Endodermal cell (in vitro differentiated cells): ENCODE measurements around the gene WBP1L. TPM values are rescaled to one million over a fixed set of nuclear protein-coding genes. Genes with fewer than 3 reads are reported as not detected.

Source experiments
- DNase-seq: peaks from one replicate; pipeline ENCODE4 v3.0.0-alpha.2; 2017
- H3K27ac ChIP-seq: 2 replicates; pipeline ENCODE4 v1.5.1; 2013; ENCODE audit warnings: mild to moderate bottlenecking, low read depth, low read length, moderate library complexity
- H3K27me3 ChIP-seq: 2 replicates; pipeline ENCODE4 v1.6.1; 2013; ENCODE audit warnings: mild to moderate bottlenecking, low read length, moderate library complexity; ENCODE audit not compliant: insufficient read depth, control insufficient read depth, poor library complexity, severe bottlenecking
- H3K36me3 ChIP-seq: 2 replicates; pipeline ENCODE4 v1.7.0; 2013; ENCODE audit warnings: mild to moderate bottlenecking, low read length, moderate library complexity; ENCODE audit not compliant: control insufficient read depth, insufficient read depth
- H3K4me1 ChIP-seq: one replicate; pipeline ENCODE4 v1.7.0; 2013; ENCODE audit warnings: low read length; ENCODE audit not compliant: control insufficient read depth, insufficient read depth
- H3K4me3 ChIP-seq: 2 replicates; pipeline ENCODE4 v1.5.1; 2013; ENCODE audit warnings: mild to moderate bottlenecking, low read length, moderate library complexity
- H3K9ac ChIP-seq: 2 replicates; pipeline ENCODE4 v1.6.1; 2013; ENCODE audit warnings: mild to moderate bottlenecking, low read length, moderate library complexity; ENCODE audit not compliant: poor library complexity, severe bottlenecking; ENCODE audit errors: extremely low read depth
- H3K9me3 ChIP-seq: 2 replicates; pipeline ENCODE4 v1.6.1; 2013; ENCODE audit warnings: mild to moderate bottlenecking, low read length, moderate library complexity; ENCODE audit not compliant: control insufficient read depth
- H3K27ac Mint-ChIP-seq: 2 replicates; pipeline ENCODE4 v1.8.0; 2020; ENCODE audit warnings: mixed read lengths
- H3K27me3 Mint-ChIP-seq: 2 replicates; pipeline ENCODE4 v1.8.0; 2021; ENCODE audit warnings: mild to moderate bottlenecking, mixed read lengths; ENCODE audit not compliant: insufficient read depth
- H3K36me3 Mint-ChIP-seq: 2 replicates; pipeline ENCODE4 v1.8.0; 2020; ENCODE audit warnings: low read depth, mixed read lengths
- H3K4me1 Mint-ChIP-seq: 2 replicates; pipeline ENCODE4 v1.8.0; 2020; ENCODE audit warnings: mixed read lengths
- H3K4me3 Mint-ChIP-seq: 2 replicates; pipeline ENCODE4 v1.8.0; 2020; ENCODE audit warnings: mild to moderate bottlenecking, moderate library complexity, mixed read lengths
- H3K9me3 Mint-ChIP-seq: 2 replicates; pipeline ENCODE4 v1.8.0; 2020; ENCODE audit warnings: mild to moderate bottlenecking, mixed read lengths
- CTCF ChIP-seq: fragments of 200-600 bp; sonication (generic); conservative IDR thresholded peaks from 2 replicates; pipeline ENCODE4 v1.5.0; 2021; ENCODE audit warnings: antibody characterized with exemption, mild to moderate bottlenecking
- WGBS, 2 experiments: methylation state at CpG; one replicate each; pipeline versions ENCODE4 v1.1.5 to v1.1.7; 2013; ENCODE audit warnings: missing lambda C conversion rate in 2 of 2, mixed read lengths in 1 of 2; ENCODE audit not compliant: insufficient coverage in 1 of 2, insufficient read length in 1 of 2; 5-methylcytosine and 5-hydroxymethylcytosine counted together
- total RNA-seq, 2 donors: library from RNA; stranded (reverse); fragmentation: NEBNext Ultra II Directional in 1 of 2; extraction: Animal tissue kit (Norgen Biotek cat#: 25700) in 1 of 2; gene quantifications; 2 replicates in 1 of 2; 3 replicates in 1 of 2; pipeline ENCODE4 v1.2.1, GENCODE V29; 2021

The WBP1L gene
- total RNA-seq, 2 donors from 2014 or later: 23.5 to 25.8 TPM

- DNase-seq: peak; percentile 84
- H3K27me3 Mint-ChIP-seq: no peaks in the 10 kb centered on the region
- H3K9me3 Mint-ChIP-seq: peaks cover 4% of the 10 kb centered on the region
- Histone ChIP-seq H3K9ac (no peak overlapping the region), H3K27me3 (no peaks in the 10 kb centered on the region), H3K9me3 (peaks cover 11% of the 10 kb centered on the region), H3K4me1 (no peaks in the 10 kb centered on the region), H3K4me3 (no peak overlapping the region), H3K27ac (no peak overlapping the region), H3K36me3 (peaks cover 12% of the 10 kb centered on the region)
- H3K27ac Mint-ChIP-seq: peak overlapping the region; percentile 94
- TF ChIP-seq CTCF: no peak
- 74 to 77% methylated on average over 6 of the region's 6 CpGs for WGBS, 2 experiments
- peaks cover 40% of the 10 kb centered on the region for H3K4me1 Mint-ChIP-seq
- H3K4me3 Mint-ChIP-seq: no peak overlapping the region
- H3K36me3 Mint-ChIP-seq: peaks cover 25% of the 10 kb centered on the region
Observed at GRCh38 chr10:102802920-102803534, 59.3 kb downstream of the WBP1L start.

- H3K27ac Mint-ChIP-seq: no peak overlapping the region
- Histone ChIP-seq H3K4me3 (no peak overlapping the region), H3K9me3 (peaks cover 11% of the 10 kb centered on the region), H3K27ac (no peak overlapping the region), H3K4me1 (no peaks in the 10 kb centered on the region), H3K36me3 (peaks cover 6% of the 10 kb centered on the region), H3K27me3 (no peaks in the 10 kb centered on the region), H3K9ac (no peak overlapping the region)
- H3K4me3 Mint-ChIP-seq: no peak overlapping the region
- DNase-seq: no peak
- no peaks in the 10 kb centered on the region for H3K27me3 Mint-ChIP-seq
- TF ChIP-seq CTCF: no peak
- H3K4me1 Mint-ChIP-seq: peaks cover 44% of the 10 kb centered on the region
- H3K36me3 Mint-ChIP-seq: peaks cover 23% of the 10 kb centered on the region
- WGBS, 2 experiments: 89 to 100% methylated on average over 1 to 2 of the region's 2 CpGs
- peaks cover 4% of the 10 kb centered on the region for H3K9me3 Mint-ChIP-seq
Observed at GRCh38 chr10:102804382-102805055, 60.8 kb downstream of the WBP1L start.

- WGBS, 2 experiments: 90 to 93% methylated on average over 3 to 4 of the region's 4 CpGs
- Histone ChIP-seq H3K4me3 (no peak overlapping the region), H3K9me3 (peaks cover 11% of the 10 kb centered on the region), H3K27ac (peak overlapping the region; percentile 44), H3K9ac (no peak overlapping the region), H3K4me1 (no peaks in the 10 kb centered on the region), H3K36me3 (peaks cover 22% of the 10 kb centered on the region), H3K27me3 (no peaks in the 10 kb centered on the region)
- no peak for TF ChIP-seq CTCF
- peaks cover 4% of the 10 kb centered on the region for H3K9me3 Mint-ChIP-seq
- no peak overlapping the region for H3K4me3 Mint-ChIP-seq
- H3K27ac Mint-ChIP-seq: no peak overlapping the region
- no peaks in the 10 kb centered on the region for H3K27me3 Mint-ChIP-seq
- peaks cover 8% of the 10 kb centered on the region for H3K4me1 Mint-ChIP-seq
- DNase-seq: no peak
- H3K36me3 Mint-ChIP-seq: peaks cover 38% of the 10 kb centered on the region
Observed at GRCh38 chr10:102808380-102808779, 64.6 kb downstream of the WBP1L start.
